WTC11 (cell line): ENCODE measurements around the gene MYORG. TPM values are rescaled to one million over a fixed set of nuclear protein-coding genes. Genes with fewer than 3 reads are reported as not detected.

Experiments
- ATAC-seq: fragments of 200-7000 bp; cut with Tn5 transposase; 2 replicates; pipeline ENCODE4 v1.10.0; 2021; ENCODE audit warnings: mild to moderate bottlenecking, moderate library complexity
- CTCF ChIA-PET: fragments of 300-600 bp; sonication (Branson Sonifier 250); formaldehyde crosslinking; loops from one replicate; lab custom pipeline; 2021; ENCODE audit warnings: antibody characterized with exemption; lab: Charles Lee
- POLR2A ChIA-PET: fragments of 350-600 bp; sonication (Branson Sonifier 250); formaldehyde crosslinking; loops from one replicate; lab custom pipeline; 2021; ENCODE audit warnings: antibody characterized with exemption; lab: Charles Lee
- DNase-seq: peaks from one replicate; pipeline ENCODE4 v3.0.0; 2021; ENCODE audit warnings: low spot score
- H3K27ac Mint-ChIP-seq: 2 replicates; pipeline ENCODE4 v1.8.0; 2021; ENCODE audit warnings: mixed read lengths
- H3K27me3 Mint-ChIP-seq: 2 replicates; pipeline ENCODE4 v1.8.0; 2021; ENCODE audit warnings: low read depth, mild to moderate bottlenecking, moderate library complexity, mixed read lengths
- H3K36me3 Mint-ChIP-seq: 2 replicates; pipeline ENCODE4 v1.8.0; 2021; ENCODE audit warnings: mixed read lengths
- H3K4me1 Mint-ChIP-seq: 2 replicates; pipeline ENCODE4 v1.8.0; 2022; ENCODE audit warnings: mixed read lengths
- H3K4me3 Mint-ChIP-seq: 2 replicates; pipeline ENCODE4 v1.8.0; 2021; ENCODE audit warnings: mild to moderate bottlenecking, moderate library complexity, mixed read lengths
- H3K9me3 Mint-ChIP-seq: 2 replicates; pipeline ENCODE4 v1.8.0; 2021; ENCODE audit warnings: mixed read lengths
- CBFB ChIP-seq: sonication (generic); formaldehyde crosslinking; IDR thresholded peaks from 2 replicates; pipeline ENCODE4 v1.8.1; 2022; ENCODE audit warnings: mild to moderate bottlenecking, low read depth, missing genetic modification reagents
- CREB1 ChIP-seq: sonication (generic); formaldehyde crosslinking; IDR thresholded peaks from 2 replicates; pipeline ENCODE4 v1.8.0; 2023; ENCODE audit warnings: mild to moderate bottlenecking, missing genetic modification reagents
- ELF4 ChIP-seq: sonication (generic); formaldehyde crosslinking; IDR thresholded peaks from 2 replicates; pipeline ENCODE4 v1.8.1; 2022; ENCODE audit warnings: low read depth, mild to moderate bottlenecking, moderate library complexity, missing genetic modification reagents
- EMX1 ChIP-seq: fragments of 250-450 bp; sonication (Bioruptor Pico); IDR thresholded peaks from 2 replicates; pipeline ENCODE4 v1.8.0; 2021; ENCODE audit warnings: mild to moderate bottlenecking
- GABPB1 ChIP-seq: sonication (generic); formaldehyde crosslinking; IDR thresholded peaks from 2 replicates; pipeline ENCODE4 v1.8.1; 2023; ENCODE audit warnings: mild to moderate bottlenecking, missing genetic modification reagents
- MXD4 ChIP-seq: fragments of 250-450 bp; sonication (Bioruptor Pico); IDR thresholded peaks from 2 replicates; pipeline ENCODE4 v1.8.0; 2021; ENCODE audit warnings: mild to moderate bottlenecking, moderate library complexity, borderline replicate concordance
- NR1H2 ChIP-seq: sonication (generic); formaldehyde crosslinking; IDR thresholded peaks from 2 replicates; pipeline ENCODE4 v1.9.0; 2021; ENCODE audit warnings: mild to moderate bottlenecking, moderate library complexity, missing genetic modification reagents
- PRRX2 ChIP-seq: fragments of 250-450 bp; sonication (Bioruptor Pico); IDR thresholded peaks from 2 replicates; pipeline ENCODE4 v1.8.0; 2021; ENCODE audit warnings: mild to moderate bottlenecking
- RORB ChIP-seq: fragments of 250-450 bp; sonication (Bioruptor Pico); IDR thresholded peaks from 2 replicates; pipeline ENCODE4 v1.9.0; 2021; ENCODE audit warnings: mild to moderate bottlenecking
- SOX15 ChIP-seq: fragments of 250-450 bp; sonication (Bioruptor Pico); IDR thresholded peaks from 2 replicates; pipeline ENCODE4 v1.9.0; 2021; ENCODE audit warnings: mild to moderate bottlenecking
- SP1 ChIP-seq: sonication (generic); formaldehyde crosslinking; conservative IDR thresholded peaks from 2 replicates; pipeline ENCODE4 v1.8.1; 2022; ENCODE audit warnings: missing genetic modification reagents
- TCF7 ChIP-seq: sonication (generic); formaldehyde crosslinking; IDR thresholded peaks from 2 replicates; pipeline ENCODE4 v1.8.0; 2022; ENCODE audit warnings: mild to moderate bottlenecking, low read depth, missing genetic modification reagents, moderate library complexity
- TEAD4 ChIP-seq: sonication (generic); formaldehyde crosslinking; IDR thresholded peaks from 2 replicates; pipeline ENCODE4 v1.8.0; 2022; ENCODE audit warnings: mild to moderate bottlenecking, missing genetic modification reagents
- ZNF219 ChIP-seq: sonication (generic); formaldehyde crosslinking; IDR thresholded peaks from 2 replicates; pipeline ENCODE4 v1.8.0; 2023; ENCODE audit warnings: missing genetic modification reagents, mild to moderate bottlenecking, borderline replicate concordance
- total RNA-seq: library from RNA; stranded (reverse); gene quantifications from 3 replicates; pipeline ENCODE4 v1.2.3, GENCODE V29; 2021
- TF ChIP-seq, protein P1 (sequence below): sonication (generic); formaldehyde crosslinking; IDR thresholded peaks from 2 replicates; pipeline ENCODE4 v1.8.1; 2022; ENCODE audit warnings: mild to moderate bottlenecking, missing genetic modification reagents, moderate library complexity, borderline replicate concordance
- TF ChIP-seq, protein P2 (sequence below): sonication (generic); formaldehyde crosslinking; IDR thresholded peaks from 2 replicates; pipeline ENCODE4 v1.8.0; 2022; ENCODE audit warnings: mild to moderate bottlenecking, missing genetic modification reagents
- TF ChIP-seq, protein P3 (sequence below): sonication (generic); formaldehyde crosslinking; IDR thresholded peaks from 2 replicates; pipeline ENCODE4 v1.8.1; 2022; ENCODE audit warnings: mild to moderate bottlenecking, moderate library complexity, missing genetic modification reagents
- TF ChIP-seq, protein P4 (sequence below): sonication (generic); formaldehyde crosslinking; IDR thresholded peaks from 2 replicates; pipeline ENCODE4 v1.8.0; 2023; ENCODE audit warnings: missing genetic modification reagents, mild to moderate bottlenecking, borderline replicate concordance
- TF ChIP-seq, protein P5 (sequence below): sonication (generic); formaldehyde crosslinking; IDR thresholded peaks from 2 replicates; pipeline ENCODE4 v1.8.0; 2023; ENCODE audit warnings: missing genetic modification reagents
- TF ChIP-seq, protein P6 (sequence below): sonication (generic); formaldehyde crosslinking; IDR thresholded peaks from 2 replicates; pipeline ENCODE4 v1.8.1; 2023; ENCODE audit warnings: mild to moderate bottlenecking, missing genetic modification reagents, borderline replicate concordance
- TF ChIP-seq, protein P7 (sequence below): fragments of 250-450 bp; sonication (Bioruptor Pico); IDR thresholded peaks from 2 replicates; pipeline ENCODE4 v1.9.0; 2021; ENCODE audit warnings: moderate library complexity, mild to moderate bottlenecking, inconsistent platforms, borderline replicate concordance

The MYORG gene
- total RNA-seq, 1 experiment from 2014 or later: 18.9 TPM

DNA sequence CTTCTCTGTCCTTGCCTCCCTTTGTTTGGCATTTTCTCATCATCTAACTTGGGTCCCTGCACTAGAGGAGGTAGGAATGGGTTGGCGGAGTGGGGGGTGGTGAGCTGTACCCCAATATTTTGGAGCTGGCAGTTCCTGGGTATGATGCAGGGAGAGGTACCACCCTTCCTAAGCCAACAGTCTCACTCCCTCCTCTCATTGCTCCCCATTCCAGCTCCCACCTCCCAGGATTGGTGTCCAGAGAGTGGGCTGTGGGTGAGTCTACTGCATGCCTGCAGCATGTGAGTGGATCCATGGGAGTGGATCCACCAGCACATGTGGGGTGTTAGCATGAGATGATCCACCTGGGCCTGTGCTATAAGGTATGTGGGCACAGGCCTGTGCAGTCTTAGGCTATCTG, 22.2 kb upstream of the MYORG start (continued):
- no peak for TF ChIP-seq TEAD4
- TF ChIP-seq GABPB1 (CRISPR knock-in tag): no peak

DNA sequence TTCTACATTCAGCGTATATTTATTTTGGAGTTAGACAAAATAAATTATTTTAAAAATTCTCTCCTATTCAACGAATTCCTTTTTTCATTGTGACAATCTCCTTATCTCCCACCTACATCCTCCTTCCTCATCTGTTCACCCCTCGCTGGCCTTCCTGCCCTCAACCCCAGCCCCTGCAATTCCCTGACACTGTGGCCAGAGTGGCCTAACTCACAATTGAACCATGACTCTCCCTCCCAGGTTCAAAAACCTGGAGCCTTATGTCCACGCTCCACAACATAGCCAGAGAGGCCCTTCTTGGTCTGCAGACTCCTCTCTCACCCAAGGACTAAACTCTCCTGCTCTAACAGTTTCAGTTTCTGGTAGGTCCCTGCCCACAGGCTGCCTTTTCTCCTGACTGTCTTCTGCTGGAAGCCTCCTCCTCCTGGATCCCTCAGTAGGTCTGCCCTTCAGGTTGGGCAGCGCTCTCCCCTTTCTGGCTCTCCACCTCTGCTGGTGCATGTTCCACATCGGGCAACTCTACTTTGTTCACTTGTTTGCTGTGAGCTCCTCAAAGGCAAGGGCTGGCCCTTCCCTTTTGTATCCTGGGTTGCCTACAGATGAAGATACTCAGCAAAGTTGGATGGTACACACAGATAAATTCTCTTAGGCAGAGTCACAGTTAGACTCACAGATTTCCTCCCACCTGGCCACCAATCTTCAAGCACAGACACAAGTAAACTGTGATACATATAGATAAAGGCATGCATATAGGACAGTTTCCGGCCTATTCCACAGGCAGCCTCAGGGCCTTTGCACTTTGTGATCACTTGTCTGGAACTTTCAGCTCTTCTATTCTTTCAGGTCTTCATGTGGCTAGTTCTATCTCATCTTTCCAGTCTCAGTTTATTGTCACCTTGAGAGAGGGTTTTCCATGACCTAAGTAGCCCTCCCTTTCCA, 19.8 kb upstream of the MYORG start:
- H3K4me1 Mint-ChIP-seq: no peaks in the 10 kb centered on the region
- H3K27ac Mint-ChIP-seq: no peak overlapping the region
- no peaks in the 10 kb centered on the region for H3K36me3 Mint-ChIP-seq
- POLR2A ChIA-PET: no interaction called here
- DNase-seq (no peak), ATAC-seq (no peak)
- H3K27me3 Mint-ChIP-seq: peaks cover 4% of the 10 kb centered on the region
- H3K9me3 Mint-ChIP-seq: no peaks in the 10 kb centered on the region
- no peak overlapping the region for H3K4me3 Mint-ChIP-seq
- CTCF ChIA-PET: interaction anchor here (3.4 kb wide), 1 partner anchor 7 kb away, joined by 19 read pairs; no protein-coding TSS in a partner anchor
- TF ChIP-seq, protein P1, sequence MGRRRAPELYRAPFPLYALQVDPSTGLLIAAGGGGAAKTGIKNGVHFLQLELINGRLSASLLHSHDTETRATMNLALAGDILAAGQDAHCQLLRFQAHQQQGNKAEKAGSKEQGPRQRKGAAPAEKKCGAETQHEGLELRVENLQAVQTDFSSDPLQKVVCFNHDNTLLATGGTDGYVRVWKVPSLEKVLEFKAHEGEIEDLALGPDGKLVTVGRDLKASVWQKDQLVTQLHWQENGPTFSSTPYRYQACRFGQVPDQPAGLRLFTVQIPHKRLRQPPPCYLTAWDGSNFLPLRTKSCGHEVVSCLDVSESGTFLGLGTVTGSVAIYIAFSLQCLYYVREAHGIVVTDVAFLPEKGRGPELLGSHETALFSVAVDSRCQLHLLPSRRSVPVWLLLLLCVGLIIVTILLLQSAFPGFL (CRISPR knock-in tag): no peak
- TF ChIP-seq SP1 (CRISPR knock-in tag): no peak
- TF ChIP-seq PRRX2: no peak
- TF ChIP-seq, protein P2, sequence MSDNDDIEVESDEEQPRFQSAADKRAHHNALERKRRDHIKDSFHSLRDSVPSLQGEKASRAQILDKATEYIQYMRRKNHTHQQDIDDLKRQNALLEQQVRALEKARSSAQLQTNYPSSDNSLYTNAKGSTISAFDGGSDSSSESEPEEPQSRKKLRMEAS (CRISPR knock-in tag): no peak
- TF ChIP-seq SOX15 (CRISPR knock-in tag): no peak
- no peak for TF ChIP-seq ZNF219
- no peak for TF ChIP-seq NR1H2 (CRISPR knock-in tag)
- TF ChIP-seq, protein P3, sequence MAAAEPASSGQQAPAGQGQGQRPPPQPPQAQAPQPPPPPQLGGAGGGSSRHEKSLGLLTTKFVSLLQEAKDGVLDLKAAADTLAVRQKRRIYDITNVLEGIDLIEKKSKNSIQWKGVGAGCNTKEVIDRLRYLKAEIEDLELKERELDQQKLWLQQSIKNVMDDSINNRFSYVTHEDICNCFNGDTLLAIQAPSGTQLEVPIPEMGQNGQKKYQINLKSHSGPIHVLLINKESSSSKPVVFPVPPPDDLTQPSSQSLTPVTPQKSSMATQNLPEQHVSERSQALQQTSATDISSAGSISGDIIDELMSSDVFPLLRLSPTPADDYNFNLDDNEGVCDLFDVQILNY: no peak
- TF ChIP-seq TEAD4: no peak
- TF ChIP-seq GABPB1 (CRISPR knock-in tag): no peak
- TF ChIP-seq MXD4: no peak
- no peak for TF ChIP-seq TCF7 (CRISPR knock-in tag)

DNA sequence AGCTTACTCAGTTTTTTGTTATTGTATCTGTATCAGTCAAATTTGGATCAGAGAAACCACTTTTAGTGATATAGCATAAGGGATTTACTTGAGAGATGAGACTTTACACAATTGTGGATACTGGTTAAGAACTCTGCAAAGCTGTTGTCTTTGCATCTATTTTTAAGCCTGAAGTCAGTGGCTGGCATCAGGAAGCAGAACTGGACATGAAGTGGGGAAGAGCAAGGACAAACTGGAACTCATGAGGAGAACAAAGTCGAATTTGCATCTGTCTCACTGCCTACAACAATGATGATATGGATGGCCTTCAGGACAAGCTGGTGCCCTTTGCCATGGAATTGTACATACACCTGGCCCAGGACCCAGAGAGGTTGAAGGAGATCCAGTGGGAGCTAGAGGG, 15.8 kb upstream of the MYORG start:
- Mint-ChIP-seq H3K36me3 (no peaks in the 10 kb centered on the region), H3K4me1 (no peaks in the 10 kb centered on the region), H3K27ac (no peak overlapping the region), H3K4me3 (no peak overlapping the region), H3K9me3 (no peaks in the 10 kb centered on the region), H3K27me3 (peaks cover 9% of the 10 kb centered on the region)
- POLR2A ChIA-PET: interaction anchor here (0.6 kb wide), 1 partner anchor 41 kb away, joined by 6 read pairs; no protein-coding TSS in a partner anchor
- ATAC-seq: no peak
- CTCF ChIA-PET: interaction anchor here (1.0 to 3.4 kb wide), 3 partner anchors 11 to 199 kb away, joined by 3 to 19 read pairs (median 3); no protein-coding TSS in a partner anchor
- DNase-seq: no peak
- TF ChIP-seq ELF4 (CRISPR knock-in tag) (no peak), CBFB (CRISPR knock-in tag) (no peak), CREB1 (CRISPR knock-in tag) (no peak), MXD4 (no peak), NR1H2 (CRISPR knock-in tag) (no peak), RORB (CRISPR knock-in tag) (no peak), EMX1 (CRISPR knock-in tag) (no peak)
- TF ChIP-seq, protein P4, sequence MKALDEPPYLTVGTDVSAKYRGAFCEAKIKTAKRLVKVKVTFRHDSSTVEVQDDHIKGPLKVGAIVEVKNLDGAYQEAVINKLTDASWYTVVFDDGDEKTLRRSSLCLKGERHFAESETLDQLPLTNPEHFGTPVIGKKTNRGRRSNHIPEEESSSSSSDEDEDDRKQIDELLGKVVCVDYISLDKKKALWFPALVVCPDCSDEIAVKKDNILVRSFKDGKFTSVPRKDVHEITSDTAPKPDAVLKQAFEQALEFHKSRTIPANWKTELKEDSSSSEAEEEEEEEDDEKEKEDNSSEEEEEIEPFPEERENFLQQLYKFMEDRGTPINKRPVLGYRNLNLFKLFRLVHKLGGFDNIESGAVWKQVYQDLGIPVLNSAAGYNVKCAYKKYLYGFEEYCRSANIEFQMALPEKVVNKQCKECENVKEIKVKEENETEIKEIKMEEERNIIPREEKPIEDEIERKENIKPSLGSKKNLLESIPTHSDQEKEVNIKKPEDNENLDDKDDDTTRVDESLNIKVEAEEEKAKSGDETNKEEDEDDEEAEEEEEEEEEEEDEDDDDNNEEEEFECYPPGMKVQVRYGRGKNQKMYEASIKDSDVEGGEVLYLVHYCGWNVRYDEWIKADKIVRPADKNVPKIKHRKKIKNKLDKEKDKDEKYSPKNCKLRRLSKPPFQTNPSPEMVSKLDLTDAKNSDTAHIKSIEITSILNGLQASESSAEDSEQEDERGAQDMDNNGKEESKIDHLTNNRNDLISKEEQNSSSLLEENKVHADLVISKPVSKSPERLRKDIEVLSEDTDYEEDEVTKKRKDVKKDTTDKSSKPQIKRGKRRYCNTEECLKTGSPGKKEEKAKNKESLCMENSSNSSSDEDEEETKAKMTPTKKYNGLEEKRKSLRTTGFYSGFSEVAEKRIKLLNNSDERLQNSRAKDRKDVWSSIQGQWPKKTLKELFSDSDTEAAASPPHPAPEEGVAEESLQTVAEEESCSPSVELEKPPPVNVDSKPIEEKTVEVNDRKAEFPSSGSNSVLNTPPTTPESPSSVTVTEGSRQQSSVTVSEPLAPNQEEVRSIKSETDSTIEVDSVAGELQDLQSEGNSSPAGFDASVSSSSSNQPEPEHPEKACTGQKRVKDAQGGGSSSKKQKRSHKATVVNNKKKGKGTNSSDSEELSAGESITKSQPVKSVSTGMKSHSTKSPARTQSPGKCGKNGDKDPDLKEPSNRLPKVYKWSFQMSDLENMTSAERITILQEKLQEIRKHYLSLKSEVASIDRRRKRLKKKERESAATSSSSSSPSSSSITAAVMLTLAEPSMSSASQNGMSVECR (CRISPR knock-in tag): no peak
- TF ChIP-seq, protein P5, sequence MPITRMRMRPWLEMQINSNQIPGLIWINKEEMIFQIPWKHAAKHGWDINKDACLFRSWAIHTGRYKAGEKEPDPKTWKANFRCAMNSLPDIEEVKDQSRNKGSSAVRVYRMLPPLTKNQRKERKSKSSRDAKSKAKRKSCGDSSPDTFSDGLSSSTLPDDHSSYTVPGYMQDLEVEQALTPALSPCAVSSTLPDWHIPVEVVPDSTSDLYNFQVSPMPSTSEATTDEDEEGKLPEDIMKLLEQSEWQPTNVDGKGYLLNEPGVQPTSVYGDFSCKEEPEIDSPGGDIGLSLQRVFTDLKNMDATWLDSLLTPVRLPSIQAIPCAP (CRISPR knock-in tag): no peak
- TF ChIP-seq, protein P6, sequence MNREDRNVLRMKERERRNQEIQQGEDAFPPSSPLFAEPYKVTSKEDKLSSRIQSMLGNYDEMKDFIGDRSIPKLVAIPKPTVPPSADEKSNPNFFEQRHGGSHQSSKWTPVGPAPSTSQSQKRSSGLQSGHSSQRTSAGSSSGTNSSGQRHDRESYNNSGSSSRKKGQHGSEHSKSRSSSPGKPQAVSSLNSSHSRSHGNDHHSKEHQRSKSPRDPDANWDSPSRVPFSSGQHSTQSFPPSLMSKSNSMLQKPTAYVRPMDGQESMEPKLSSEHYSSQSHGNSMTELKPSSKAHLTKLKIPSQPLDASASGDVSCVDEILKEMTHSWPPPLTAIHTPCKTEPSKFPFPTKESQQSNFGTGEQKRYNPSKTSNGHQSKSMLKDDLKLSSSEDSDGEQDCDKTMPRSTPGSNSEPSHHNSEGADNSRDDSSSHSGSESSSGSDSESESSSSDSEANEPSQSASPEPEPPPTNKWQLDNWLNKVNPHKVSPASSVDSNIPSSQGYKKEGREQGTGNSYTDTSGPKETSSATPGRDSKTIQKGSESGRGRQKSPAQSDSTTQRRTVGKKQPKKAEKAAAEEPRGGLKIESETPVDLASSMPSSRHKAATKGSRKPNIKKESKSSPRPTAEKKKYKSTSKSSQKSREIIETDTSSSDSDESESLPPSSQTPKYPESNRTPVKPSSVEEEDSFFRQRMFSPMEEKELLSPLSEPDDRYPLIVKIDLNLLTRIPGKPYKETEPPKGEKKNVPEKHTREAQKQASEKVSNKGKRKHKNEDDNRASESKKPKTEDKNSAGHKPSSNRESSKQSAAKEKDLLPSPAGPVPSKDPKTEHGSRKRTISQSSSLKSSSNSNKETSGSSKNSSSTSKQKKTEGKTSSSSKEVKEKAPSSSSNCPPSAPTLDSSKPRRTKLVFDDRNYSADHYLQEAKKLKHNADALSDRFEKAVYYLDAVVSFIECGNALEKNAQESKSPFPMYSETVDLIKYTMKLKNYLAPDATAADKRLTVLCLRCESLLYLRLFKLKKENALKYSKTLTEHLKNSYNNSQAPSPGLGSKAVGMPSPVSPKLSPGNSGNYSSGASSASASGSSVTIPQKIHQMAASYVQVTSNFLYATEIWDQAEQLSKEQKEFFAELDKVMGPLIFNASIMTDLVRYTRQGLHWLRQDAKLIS (CRISPR knock-in tag): no peak
- TF ChIP-seq, protein P7, sequence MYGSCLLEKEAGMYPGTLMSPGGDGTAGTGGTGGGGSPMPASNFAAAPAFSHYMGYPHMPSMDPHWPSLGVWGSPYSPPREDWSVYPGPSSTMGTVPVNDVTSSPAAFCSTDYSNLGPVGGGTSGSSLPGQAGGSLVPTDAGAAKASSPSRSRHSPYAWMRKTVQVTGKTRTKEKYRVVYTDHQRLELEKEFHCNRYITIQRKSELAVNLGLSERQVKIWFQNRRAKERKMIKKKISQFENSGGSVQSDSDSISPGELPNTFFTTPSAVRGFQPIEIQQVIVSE: no peak
